GM10248 (cell line): Measurements from ENCODE around the gene GLS.
A peak's percentile ranks its signal among the peaks of the same experiment; 100 is the strongest.

ENCODE experiments used
- CTCF ChIA-PET: fragments of 300-600 bp; sonication (Branson Sonifier 250); formaldehyde crosslinking; extraction: SDS; loops from one replicate; lab custom pipeline; 2021; ENCODE audit warnings: antibody characterized with exemption; lab: Yijun Ruan, JAX
- POLR2A ChIA-PET: fragments of 350-650 bp; sonication (Branson Sonifier 250); formaldehyde crosslinking; extraction: SDS; loops from one replicate; lab custom pipeline; 2020; ENCODE audit warnings: antibody characterized with exemption; lab: Yijun Ruan, JAX
- DNase-seq: peaks from one replicate; pipeline ENCODE4 v3.0.0; 2012; ENCODE audit errors: extremely low spot score
- CTCF ChIP-seq: IDR thresholded peaks from 2 replicates; pipeline ENCODE4 v1.5.1; 2012; ENCODE audit warnings: mild to moderate bottlenecking, low read depth; ENCODE audit errors: extremely low read depth, missing control alignments, control extremely low read depth

Gene GLS

GRCh38 chr2:190887089-190887488 is 6.5 kb downstream of the GLS start:
- DNase-seq: peak; percentile 31
- ChIA-PET CTCF (interaction anchor here (1.1 to 3.6 kb wide), 4 partner anchors 12 to 64 kb away, joined by 3 to 19 read pairs (median 4); no protein-coding TSS in a partner anchor), POLR2A (interaction anchor here (0.6 to 1.2 kb wide), 2 partner anchors 12 to 183 kb away, joined by 3 read pairs; no protein-coding TSS in a partner anchor)
- no peak for TF ChIP-seq CTCF

GRCh38 chr2:190888449-190888848 is 7.8 kb downstream of the GLS start:
- ChIA-PET CTCF (interaction anchor here (0.8 to 3.6 kb wide), 10 partner anchors 11 to 152 kb away, joined by 3 to 19 read pairs (median 4); no protein-coding TSS in a partner anchor), POLR2A (interaction anchor here (0.5 kb wide), 1 partner anchor 522 kb away, joined by 3 read pairs; no protein-coding TSS in a partner anchor)
- TF ChIP-seq CTCF: no peak
- DNase-seq: no peak

GRCh38 chr2:190889175-190889943 is 8.7 kb downstream of the GLS start:
- CTCF ChIA-PET: interaction anchor here (0.8 to 3.6 kb wide), 9 partner anchors 11 to 152 kb away, joined by 3 to 19 read pairs (median 4); no protein-coding TSS in a partner anchor
- no peak for TF ChIP-seq CTCF
- no peak for DNase-seq
- POLR2A ChIA-PET: interaction anchor here (0.5 kb wide), 1 partner anchor 521 kb away, joined by 3 read pairs; no protein-coding TSS in a partner anchor

GRCh38 chr2:190891372-190891771 is 10.8 kb downstream of the GLS start:
- DNase-seq: peak; percentile 31
- TF ChIP-seq CTCF: no peak
- CTCF ChIA-PET: interaction anchor here (1.1 to 3.6 kb wide), 5 partner anchors 9 to 111 kb away, joined by 3 to 13 read pairs (median 3); no protein-coding TSS in a partner anchor
- POLR2A ChIA-PET: interaction anchor here (0.6 kb wide), 1 partner anchor 33 kb away, joined by 4 read pairs; no protein-coding TSS in a partner anchor

GRCh38 chr2:190891889-190892288 is 11.3 kb downstream of the GLS start:
- TF ChIP-seq CTCF: no peak
- CTCF ChIA-PET: interaction anchor here (1.1 to 3.6 kb wide), 4 partner anchors 8 to 111 kb away, joined by 3 to 13 read pairs (median 5); no protein-coding TSS in a partner anchor
- no peak for DNase-seq
- POLR2A ChIA-PET: no interaction called here

GRCh38 chr2:190893157-190893556 is 12.5 kb downstream of the GLS start:
- no peak for TF ChIP-seq CTCF
- CTCF ChIA-PET: interaction anchor here (0.8 to 2.2 kb wide), 7 partner anchors 8 to 54 kb away, joined by 3 to 9 read pairs (median 5); no protein-coding TSS in a partner anchor

More at GRCh38 chr2:190893157-190893556, 12.5 kb downstream of the GLS start:
- POLR2A ChIA-PET: interaction anchor here (1.4 kb wide), 1 partner anchor 12 kb away, joined by 7 read pairs; no protein-coding TSS in a partner anchor
- DNase-seq: no peak
